NCI-H1694 treated with DMSO at 0.1 percent for 48 hours (cell line): ENCODE data around the gene ZC3H6.

Experiments used
- DNase-seq: peaks from one replicate; lab custom pipeline; 2025; lab: John Stamatoyannopoulos, UW

Gene ZC3H6, protein sequence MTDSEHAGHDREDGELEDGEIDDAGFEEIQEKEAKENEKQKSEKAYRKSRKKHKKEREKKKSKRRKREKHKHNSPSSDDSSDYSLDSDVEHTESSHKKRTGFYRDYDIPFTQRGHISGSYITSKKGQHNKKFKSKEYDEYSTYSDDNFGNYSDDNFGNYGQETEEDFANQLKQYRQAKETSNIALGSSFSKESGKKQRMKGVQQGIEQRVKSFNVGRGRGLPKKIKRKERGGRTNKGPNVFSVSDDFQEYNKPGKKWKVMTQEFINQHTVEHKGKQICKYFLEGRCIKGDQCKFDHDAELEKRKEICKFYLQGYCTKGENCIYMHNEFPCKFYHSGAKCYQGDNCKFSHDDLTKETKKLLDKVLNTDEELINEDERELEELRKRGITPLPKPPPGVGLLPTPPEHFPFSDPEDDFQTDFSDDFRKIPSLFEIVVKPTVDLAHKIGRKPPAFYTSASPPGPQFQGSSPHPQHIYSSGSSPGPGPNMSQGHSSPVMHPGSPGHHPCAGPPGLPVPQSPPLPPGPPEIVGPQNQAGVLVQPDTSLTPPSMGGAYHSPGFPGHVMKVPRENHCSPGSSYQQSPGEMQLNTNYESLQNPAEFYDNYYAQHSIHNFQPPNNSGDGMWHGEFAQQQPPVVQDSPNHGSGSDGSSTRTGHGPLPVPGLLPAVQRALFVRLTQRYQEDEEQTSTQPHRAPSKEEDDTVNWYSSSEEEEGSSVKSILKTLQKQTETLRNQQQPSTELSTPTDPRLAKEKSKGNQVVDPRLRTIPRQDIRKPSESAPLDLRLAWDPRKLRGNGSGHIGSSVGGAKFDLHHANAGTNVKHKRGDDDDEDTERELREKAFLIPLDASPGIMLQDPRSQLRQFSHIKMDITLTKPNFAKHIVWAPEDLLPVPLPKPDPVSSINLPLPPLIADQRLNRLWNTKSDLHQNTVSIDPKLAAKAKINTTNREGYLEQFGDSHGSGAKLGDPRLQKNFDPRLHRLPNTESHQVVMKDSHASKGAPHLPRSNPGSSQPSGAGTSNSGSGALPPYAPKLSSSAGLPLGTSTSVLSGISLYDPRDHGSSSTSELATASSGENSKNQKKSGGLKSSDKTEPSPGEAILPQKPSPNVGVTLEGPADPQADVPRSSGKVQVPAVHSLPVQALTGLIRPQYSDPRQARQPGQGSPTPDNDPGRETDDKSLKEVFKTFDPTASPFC

DNA sequence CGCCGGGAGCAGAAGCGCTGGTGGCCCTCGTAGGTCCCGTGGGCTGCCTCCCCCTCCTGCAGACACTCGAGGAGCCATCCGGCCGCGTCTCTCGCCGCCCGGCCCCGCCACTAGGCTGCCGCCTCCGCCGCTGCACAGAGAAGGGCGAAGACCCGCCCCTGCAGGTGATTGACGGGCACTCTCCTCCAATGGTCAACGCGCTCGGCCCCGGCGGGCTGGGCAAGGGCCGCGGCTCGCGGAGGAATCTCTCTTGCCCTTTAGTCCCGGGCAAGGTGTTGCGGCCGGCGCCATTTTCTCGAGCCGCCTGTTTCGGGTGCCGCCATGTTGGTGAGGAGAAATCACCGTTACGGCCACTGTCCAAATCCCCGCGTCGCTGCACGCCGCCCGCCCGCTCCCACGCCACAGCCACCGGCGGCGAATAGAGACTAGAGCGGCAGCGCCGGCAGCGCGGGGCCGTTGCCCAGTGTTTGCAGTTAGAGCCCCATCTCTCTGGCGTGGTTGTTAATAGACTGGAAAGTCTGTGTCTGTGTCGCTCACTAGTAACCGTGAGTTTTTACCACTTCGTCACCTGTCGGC, at the start of gene ZC3H6:
Gene ZC3H6, plus strand, starts transcription at position 287 of the 576 bp plus-strand sequence. CDS start 398 bp downstream, outside the sequence.
- peak; percentile 94 for DNase-seq

DNA sequence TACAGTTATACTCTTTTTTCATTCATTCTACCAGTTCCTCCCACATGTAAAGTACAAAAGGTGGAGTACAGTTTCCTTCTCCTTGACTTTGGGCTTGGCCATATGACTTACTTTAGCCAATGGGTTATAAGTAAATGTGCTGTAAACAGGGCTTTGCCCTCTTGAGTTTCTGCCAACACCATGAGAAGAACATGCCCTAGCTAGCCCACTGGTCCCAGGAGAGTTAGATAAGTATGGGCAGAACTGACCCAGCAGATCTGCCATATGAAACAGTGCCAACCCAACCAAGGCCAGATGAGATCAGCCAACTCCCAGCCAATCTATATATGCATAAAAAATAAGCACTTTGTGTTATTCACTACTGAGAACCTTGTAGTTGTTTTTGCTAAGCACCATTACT, 46.0 kb upstream of the ZC3H6 start:
- DNase-seq = no peak

DNA sequence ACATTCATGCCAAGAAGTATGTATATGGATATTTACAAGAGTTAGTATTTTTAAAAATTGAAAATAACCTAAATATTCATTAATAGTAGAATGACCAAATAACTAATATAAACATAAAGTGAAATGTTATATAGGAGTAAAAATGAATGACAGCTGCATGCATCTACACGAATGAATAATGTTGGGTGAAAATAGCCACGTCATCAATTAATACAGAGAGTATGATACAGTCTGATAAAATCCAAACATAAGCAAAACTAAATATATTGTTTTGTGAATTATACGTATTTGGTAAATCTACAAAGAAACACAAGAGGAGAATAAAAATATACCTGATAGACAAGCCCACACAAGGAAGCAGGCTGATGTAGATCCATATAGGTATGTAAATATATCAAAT, 45.0 kb upstream of the ZC3H6 start:
- no peak for DNase-seq

DNA sequence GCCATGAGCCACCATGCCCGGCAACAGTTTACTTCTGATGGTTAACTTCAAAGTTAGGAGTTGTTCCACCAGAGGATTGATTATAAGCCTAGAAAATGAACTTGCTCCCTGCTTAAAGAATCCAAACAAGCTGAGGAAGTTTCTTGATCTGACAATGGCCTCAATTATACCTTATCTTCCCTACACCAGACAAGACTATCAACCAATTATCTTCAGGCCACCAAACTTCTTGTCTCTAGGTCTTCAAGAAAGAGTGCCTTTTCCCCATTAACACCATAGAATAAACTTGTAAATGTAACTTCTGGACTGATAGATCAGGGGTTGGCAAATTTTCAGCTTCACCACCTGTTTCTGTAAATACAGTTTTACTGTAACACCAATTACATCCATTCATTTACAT, 35.5 kb upstream of the ZC3H6 start:
- no peak for DNase-seq

DNA sequence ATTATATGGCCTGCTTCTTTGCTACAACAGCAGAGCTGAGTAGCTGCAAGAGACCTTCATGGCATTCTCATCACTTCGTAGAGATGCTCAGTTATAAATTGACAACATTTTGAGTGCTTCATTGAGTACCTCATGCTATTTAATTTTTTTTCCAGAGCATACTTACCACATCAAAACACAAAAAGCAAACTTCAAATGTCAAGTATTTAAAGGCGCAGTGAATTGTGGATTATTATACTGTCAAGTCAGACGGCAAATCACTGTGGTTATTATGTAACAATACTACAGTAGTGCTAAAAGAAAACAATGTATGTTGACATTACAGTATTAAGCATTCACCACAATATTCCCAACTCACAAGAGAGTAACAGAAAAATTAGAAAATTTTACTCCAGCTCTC, 33.0 kb upstream of the ZC3H6 start:
- no peak for DNase-seq

DNA sequence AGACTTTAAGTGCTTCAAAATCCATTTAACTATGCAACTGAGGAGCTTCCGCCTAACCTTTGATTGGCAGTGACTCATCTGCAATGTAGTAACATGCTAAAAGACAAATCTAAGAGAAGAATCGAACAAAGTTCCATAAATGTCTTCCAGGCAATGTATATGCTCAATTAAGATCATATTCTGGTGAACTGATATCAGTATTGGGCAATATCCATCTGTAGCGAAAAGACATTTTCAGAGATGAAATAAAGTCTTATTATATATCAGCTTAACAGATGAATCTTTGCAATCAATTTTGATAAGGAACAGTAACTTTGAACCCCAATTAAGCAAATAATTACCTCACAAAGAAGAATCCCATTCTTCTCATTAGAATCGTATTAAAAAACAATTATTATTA, 32.2 kb upstream of the ZC3H6 start:
- no peak for DNase-seq

DNA sequence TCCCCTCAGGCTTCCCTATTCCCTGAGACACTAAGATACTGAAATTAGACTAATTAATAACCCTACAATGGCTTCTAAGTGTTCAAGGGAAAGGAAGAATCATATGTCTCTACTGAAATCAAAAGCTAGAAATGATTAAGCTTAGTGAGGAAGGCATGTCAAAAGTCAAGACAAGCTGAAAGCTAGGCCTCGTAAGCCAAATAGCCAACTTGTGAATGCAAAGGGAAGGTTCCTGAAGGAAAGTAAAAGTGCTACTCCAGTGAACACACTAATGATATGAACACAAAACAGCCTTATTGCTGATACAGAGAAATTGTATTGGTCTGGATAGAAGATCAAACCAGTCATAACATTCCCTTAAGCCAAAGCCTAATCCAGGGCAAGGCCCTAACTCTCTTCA, 30.5 kb upstream of the ZC3H6 start:
- no peak for DNase-seq

DNA sequence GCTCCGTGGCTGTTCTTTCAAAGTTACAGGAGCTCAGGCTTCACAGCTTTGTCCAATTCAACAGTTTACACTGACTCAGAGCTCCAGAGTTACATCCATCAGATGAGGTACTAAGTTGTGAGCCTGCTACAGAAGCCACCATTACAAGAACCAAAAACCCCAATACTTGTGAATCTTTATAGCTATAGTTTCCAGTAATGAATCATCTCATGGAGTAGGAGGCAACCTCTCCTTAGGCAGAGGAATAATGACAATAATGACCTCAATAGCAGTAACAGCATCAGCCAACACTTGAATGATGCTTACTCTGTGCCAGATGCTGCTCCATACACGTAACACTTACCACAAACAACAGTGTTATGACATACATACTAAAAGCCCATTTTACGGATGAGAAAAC, 24.1 kb upstream of the ZC3H6 start:
- no peak for DNase-seq

DNA sequence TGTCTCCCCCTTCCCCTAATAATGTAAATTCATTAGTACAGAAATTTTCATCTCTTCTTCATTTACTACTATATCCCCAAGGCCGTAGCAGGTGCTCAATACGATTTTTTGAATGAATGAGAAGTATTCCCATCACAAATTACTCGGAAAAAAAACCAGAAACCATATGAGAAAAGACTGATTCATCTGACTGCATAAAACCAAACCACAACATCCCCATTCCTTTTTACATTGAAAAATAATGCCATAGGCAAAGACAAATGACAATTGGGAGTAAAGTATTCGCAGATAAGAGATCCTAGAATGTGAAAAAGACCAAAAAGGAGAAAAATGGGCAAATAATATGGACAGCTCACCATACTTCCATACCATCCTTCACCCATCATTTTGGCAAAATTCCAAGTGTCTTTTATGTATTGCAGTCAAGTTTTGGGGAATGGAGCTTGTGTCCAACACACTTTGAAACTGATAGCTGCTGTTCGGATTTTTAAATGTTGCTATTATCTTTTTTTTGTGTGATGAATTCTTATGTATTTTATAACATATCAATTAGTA, 22.1 kb upstream of the ZC3H6 start:
- no peak for DNase-seq

DNA sequence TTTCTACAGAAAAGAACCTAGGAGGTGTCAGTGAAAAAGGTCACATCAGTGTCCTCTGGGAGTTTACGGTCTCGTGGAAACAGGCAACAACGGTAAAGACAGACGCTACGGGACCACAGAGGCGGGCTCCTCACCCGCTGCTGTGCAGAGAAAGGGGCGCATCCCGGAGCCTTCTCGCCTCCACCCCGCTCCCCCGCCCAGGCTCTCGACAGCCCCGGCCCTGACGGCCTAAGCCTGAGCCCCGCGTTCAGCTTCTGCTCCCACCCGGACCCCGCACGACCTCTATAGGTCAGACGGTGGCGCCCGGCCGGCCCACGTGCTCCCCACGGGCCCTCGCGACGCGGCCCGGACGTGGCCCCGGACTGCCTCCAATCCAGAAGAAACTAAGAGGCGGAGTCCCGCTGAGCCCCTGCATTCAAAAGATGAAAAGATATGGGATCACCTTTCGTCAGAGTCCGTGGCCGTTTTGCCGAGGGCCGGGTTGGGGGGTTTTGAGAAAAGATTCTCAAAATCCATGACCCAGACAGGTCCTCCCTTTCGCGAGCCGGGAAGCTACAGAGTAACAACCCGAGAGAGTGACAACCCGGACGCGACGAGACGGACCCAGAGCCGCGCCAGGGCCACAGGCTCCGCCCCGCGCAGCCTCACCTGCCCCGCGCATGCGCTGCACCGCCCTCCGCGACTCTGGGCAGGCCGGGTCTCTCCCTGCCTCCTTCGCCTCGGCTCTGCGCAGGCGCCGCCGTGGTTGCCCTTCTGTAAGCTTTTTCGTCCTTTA, 20.7 kb upstream of the ZC3H6 start, which contains the start of gene ZC3H8:
Gene ZC3H8, minus strand, starts transcription at position 577 of the 775 bp plus-strand sequence. Its CDS starts 61 bp downstream, at position 516.
- DNase-seq = peak; percentile 87

DNA sequence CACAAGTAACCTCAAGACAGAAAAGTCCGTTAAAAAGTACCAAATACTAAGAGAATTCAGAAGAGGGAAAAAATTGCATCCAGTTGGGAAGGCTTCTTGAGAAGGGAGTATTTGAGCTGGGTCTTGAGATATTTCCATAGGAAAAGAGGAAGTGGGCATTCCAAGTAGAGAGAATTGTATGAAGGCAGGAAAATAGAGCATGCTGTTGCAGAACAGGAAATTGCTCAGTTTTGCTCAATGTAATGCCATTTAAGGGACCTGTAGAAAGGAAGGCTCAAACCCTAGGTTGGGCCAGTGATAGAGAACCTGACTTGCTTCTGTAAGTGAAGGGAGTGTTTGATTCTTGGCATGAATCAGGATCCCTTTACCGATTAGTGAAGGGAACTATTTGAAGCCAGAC, 19.5 kb upstream of the ZC3H6 start:
- no peak for DNase-seq

DNA sequence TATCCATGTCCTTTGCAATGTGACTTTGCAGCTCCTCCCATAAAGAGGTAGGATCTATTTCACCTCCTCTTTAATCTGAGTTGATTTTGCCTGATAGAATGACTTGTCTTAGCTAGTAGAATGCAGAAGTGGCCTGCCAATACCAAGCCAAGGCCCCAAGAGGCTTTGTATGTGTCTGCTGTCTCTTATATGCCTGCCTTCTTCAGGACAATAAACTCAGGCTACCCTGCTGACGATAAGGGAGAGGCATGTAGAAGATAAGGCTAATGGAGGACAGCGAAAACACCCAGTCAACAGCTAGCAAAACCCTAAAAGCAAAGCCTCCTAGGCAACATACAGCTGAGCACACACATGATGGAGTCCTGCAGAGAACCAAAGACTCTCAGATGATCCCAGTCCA, 18.7 kb upstream of the ZC3H6 start:
- DNase-seq = no peak

DNA sequence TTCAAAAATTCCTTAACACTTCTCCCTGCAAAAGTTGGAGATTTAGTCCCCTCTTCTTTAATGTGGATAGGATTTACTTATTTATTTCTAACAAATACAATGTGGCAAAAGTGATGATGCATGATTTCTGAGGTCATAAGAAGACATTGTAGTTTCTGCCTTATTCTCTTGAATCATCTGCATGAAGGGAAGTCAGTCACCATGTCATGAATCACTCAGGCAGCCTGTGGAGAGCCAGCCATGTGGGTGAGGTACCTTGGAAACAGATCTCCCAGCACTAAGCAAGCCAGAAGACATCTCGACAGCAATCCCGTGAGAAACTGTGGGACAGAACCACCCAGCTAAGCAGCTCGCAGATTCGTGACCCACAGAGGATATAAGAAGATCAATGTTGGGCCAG, 17.8 kb upstream of the ZC3H6 start:
- no peak for DNase-seq

DNA sequence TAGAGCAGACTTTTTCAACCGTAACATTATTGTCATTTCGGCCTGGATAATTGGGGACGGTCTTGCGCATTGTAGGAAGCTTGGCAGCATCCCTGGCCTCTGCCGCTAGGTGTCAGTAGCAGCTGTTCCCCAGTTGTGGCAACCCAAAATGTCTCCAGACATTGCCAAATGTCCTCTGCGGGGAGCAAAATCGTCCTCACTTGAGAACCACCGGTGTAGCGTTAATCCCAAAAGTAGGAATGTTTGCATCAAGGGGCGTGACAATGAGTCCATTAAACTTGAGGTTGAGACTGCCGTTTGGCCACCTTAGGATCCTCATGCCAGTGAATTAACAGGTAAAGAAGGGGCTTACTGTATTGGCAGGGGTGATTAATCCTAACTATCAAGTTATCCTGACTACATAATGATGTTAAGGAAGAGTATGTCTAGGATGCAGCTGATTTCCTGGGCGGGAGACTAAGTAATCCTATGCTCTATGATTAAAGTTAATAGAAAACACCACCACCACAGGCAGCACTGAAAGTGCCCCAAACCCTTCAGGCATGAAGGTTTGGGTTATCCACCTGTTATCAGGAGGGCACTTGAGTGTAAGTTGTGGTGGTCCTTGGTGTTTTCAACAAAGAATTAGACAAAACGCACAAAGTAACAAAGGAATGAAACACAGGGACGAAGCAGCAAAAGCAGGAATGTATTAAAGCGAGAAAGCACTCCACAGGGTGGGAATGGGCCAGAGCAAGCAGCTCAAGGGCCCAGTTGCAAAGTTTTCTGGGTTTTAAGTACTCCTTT, 15.7 kb upstream of the ZC3H6 start:
- DNase-seq = peak; percentile 85

DNA sequence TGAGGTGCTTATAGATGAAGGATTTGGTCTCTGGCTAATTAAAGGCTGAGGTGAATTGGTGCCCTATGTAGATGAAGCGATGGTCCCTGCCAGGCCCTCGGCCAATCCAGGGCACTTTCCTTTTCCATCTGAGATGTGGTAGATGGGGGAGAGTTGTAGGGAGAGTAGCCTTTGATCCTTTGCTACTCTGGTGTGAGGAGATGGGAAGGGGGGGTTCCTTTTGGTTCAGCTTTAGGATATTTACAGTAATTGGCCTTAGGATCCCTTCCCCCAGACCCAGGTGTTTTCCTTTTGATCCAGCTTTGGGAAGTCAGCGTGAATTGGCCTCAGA, 15.1 kb upstream of the ZC3H6 start:
- no peak for DNase-seq

DNA sequence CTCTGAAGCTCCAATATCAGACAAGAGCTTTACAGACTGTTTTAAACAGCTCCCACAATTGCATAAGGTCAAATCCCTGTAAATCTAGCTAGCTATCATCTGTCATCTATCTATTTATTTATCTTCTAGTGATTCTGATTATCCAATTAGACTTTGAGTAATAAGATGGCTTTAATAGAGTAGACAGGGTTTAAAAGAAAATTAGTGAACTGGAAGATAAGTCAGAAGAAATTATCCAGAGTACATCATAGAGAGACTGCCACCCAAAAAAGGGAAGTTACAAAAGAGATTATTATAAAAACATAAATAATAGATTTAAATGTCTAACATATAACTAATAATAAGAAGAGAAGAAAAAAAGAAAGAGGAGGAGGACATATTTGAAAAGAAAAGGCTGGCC, 12.5 kb upstream of the ZC3H6 start:
- no peak for DNase-seq

DNA sequence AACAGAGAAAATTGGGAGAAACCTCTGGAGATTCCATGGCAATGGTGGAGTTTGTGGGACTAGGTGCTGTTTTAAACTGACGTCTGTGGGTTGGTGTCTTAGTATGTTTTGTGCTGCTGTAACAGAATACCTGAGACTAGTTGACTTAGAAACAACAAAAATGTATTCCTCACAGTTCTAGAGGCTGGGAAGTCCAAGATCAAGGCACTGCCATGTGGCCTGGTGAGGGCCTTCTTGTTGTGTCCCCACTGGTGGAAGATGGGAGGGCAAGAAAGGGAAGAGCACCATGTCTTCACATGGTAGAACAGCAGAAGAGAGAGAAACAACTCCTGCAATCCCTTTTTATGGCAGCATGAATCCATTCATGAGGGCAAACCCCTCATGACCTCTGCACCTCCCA, 6.8 kb upstream of the ZC3H6 start:
- no peak for DNase-seq

DNA sequence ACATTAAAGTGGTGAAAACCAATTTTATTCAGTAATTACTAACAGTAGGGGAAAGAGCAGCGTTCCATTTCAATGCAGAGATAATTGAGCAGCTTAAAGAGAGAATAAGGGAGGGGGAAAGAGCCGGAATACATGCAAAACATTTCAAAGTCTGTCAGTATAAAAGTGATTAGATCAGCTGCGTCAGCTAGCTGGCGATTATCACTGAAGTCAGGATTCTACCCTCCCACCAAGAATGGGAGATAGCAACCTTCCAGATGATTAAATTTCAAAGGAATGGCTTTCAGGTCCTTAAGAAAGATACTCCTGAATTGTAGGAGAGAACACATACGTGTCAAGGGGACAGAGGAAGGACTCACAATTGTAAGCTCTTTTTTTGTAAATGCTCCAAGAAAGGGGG, 2.7 kb upstream of the ZC3H6 start:
- no peak for DNase-seq

DNA sequence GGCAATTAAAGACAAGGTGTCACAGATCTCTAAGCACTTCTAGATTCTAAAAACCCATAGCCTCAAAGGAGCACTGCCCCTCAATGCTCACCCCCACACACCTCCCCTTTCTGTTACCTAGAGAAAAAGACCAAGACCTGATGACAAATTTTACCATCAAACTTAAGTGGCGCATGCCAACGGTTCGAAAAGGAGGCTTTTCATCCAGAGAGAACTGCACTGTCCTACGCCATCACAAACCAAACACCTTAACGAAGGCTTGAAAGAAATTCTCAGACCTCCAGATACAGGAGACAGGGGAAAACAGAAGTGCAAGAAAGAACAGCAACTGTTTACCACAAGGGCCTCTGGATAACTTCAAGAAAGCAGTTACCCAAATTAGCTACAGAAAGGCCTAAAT, 2.0 kb upstream of the ZC3H6 start:
- DNase-seq = no peak
